Panc1 (cell line): ENCODE data around the gene NLRP6.

ENCODE experiments used
- CTCF ChIP-seq: fragments of 450-650 bp; IDR thresholded peaks from 2 replicates; pipeline ENCODE4 v1.5.1; 2017; ENCODE audit warnings: mild to moderate bottlenecking
- POLR2AphosphoS5 ChIP-seq: IDR thresholded peaks from 2 replicates; pipeline ENCODE4 v1.6.1; 2012; ENCODE audit warnings: mild to moderate bottlenecking, low read depth, low read length, moderate library complexity
- REST ChIP-seq, 2 experiments: IDR thresholded peaks; 2 replicates each; pipeline ENCODE4 v1.6.1; 2011 to 2012; ENCODE audit warnings: low read depth in 2 of 2, control low read depth in 1 of 2, low read length in 1 of 2, mild to moderate bottlenecking in 1 of 2, moderate library complexity in 1 of 2; ENCODE audit not compliant: insufficient read depth in 1 of 2
- SIN3A ChIP-seq: IDR thresholded peaks from 2 replicates; pipeline ENCODE4 v1.6.1; 2012; ENCODE audit warnings: low read depth, mild to moderate bottlenecking, low read length, moderate library complexity, borderline replicate concordance; ENCODE audit not compliant: insufficient read depth
- TCF7L2 ChIP-seq: IDR thresholded peaks from 2 replicates; pipeline ENCODE4 v1.6.1; 2011; ENCODE audit warnings: mild to moderate bottlenecking, low read depth, low read length, inconsistent platforms

- TF ChIP-seq CTCF (no peak), REST (IDR thresholded peaks at IDR 0.05; ENCODE audit: insufficient read depth in 1 of 2, low read depth in 2 of 2, low read length in 1 of 2) (peak; percentile 93 to 97), TCF7L2 (0 out of 2 replicates have a peak, but pooled peaks have one; percentile 15), SIN3A (peak; percentile 85; the same call in 1 of the 2 replicates), POLR2AphosphoS5 (no peak)
Observed at GRCh38 chr11:279966-280705, 1.9 kb downstream of the NLRP6 start.
